Neural progenitor cell (in vitro differentiated cells): Measurements from ENCODE around the gene HSD17B7. TPM values are rescaled to one million over a fixed set of nuclear protein-coding genes. Genes with fewer than 3 reads are reported as not detected.

ENCODE experiments used
- DNase-seq: peaks from one replicate; pipeline ENCODE4 v3.0.0-alpha.2; 2016; ENCODE audit warnings: low spot score
- H2AFZ ChIP-seq: fragments of 200-600 bp; sonication (generic); replicated peaks from 2 replicates; pipeline ENCODE4 v1.6.1; 2016; ENCODE audit warnings: antibody characterized with exemption
- H3F3A ChIP-seq: fragments of 200-600 bp; sonication (generic); 2 replicates; pipeline ENCODE4 v1.6.1; 2016; ENCODE audit warnings: antibody characterized with exemption, low read depth
- H3K27ac ChIP-seq: fragments of 200-600 bp; sonication (generic); 2 replicates; pipeline ENCODE4 v1.5.1; 2016; ENCODE audit warnings: mild to moderate bottlenecking
- H3K27me3 ChIP-seq: fragments of 200-600 bp; sonication (generic); 2 replicates; pipeline ENCODE4 v1.6.1; 2016; ENCODE audit warnings: mild to moderate bottlenecking, moderate library complexity
- H3K36me3 ChIP-seq: fragments of 200-600 bp; sonication (generic); 2 replicates; pipeline ENCODE4 v1.5.1; 2016
- H3K4me1 ChIP-seq: fragments of 200-600 bp; sonication (generic); 2 replicates; pipeline ENCODE4 v1.6.1; 2016; ENCODE audit warnings: mixed run types
- H3K4me2 ChIP-seq: fragments of 200-600 bp; sonication (generic); 2 replicates; pipeline ENCODE4 v1.6.1; 2016
- H3K4me3 ChIP-seq: fragments of 200-600 bp; sonication (generic); 2 replicates; pipeline ENCODE4 v1.5.1; 2016
- H3K79me2 ChIP-seq: fragments of 200-600 bp; sonication (generic); 2 replicates; pipeline ENCODE4 v1.6.1; 2016; ENCODE audit warnings: low read depth
- H3K9ac ChIP-seq: fragments of 200-600 bp; sonication (generic); 2 replicates; pipeline ENCODE4 v1.6.1; 2016
- H3K9me3 ChIP-seq: fragments of 200-600 bp; sonication (generic); 2 replicates; pipeline ENCODE4 v1.5.1; 2016; ENCODE audit warnings: low read depth
- H4K20me1 ChIP-seq: fragments of 200-600 bp; sonication (generic); 2 replicates; pipeline ENCODE4 v1.6.1; 2016; ENCODE audit warnings: low read depth
- H3K27ac Mint-ChIP-seq: 3 replicates; pipeline ENCODE4 v1.8.0; 2021; ENCODE audit warnings: mixed read lengths
- H3K27me3 Mint-ChIP-seq: 2 replicates; pipeline ENCODE4 v1.8.0; 2022; ENCODE audit warnings: low read depth, mild to moderate bottlenecking, inconsistent platforms, moderate library complexity, mixed read lengths; ENCODE audit not compliant: insufficient read depth
- H3K36me3 Mint-ChIP-seq: 3 replicates; pipeline ENCODE4 v1.8.0; 2021; ENCODE audit warnings: mixed read lengths
- H3K4me1 Mint-ChIP-seq: 3 replicates; pipeline ENCODE4 v1.8.0; 2021; ENCODE audit warnings: mixed read lengths
- H3K4me3 Mint-ChIP-seq: 3 replicates; pipeline ENCODE4 v1.8.0; 2021; ENCODE audit warnings: mild to moderate bottlenecking, moderate library complexity, mixed read lengths
- H3K9me3 Mint-ChIP-seq: 3 replicates; pipeline ENCODE4 v1.8.0; 2020; ENCODE audit warnings: mixed read lengths
- CTCF ChIP-seq: fragments of 200-600 bp; sonication (generic); IDR thresholded peaks from 2 replicates; pipeline ENCODE4 v1.5.1; 2017; ENCODE audit warnings: antibody characterized with exemption, mild to moderate bottlenecking
- EZH2 ChIP-seq: fragments of 200-600 bp; sonication (generic); IDR thresholded peaks from 2 replicates; pipeline ENCODE4 v1.6.1; 2017; ENCODE audit warnings: antibody characterized with exemption, mild to moderate bottlenecking, moderate library complexity
- EZH2phosphoT487 ChIP-seq: fragments of 200-600 bp; sonication (generic); IDR thresholded peaks from 2 replicates; pipeline ENCODE4 v1.6.1; 2017; ENCODE audit warnings: antibody characterized with exemption
- total RNA-seq: library from RNA; depleted of rRNA; stranded (reverse); fragments of >200 nt; gene quantifications from 2 replicates; pipeline ENCODE4 v1.2.3, GENCODE V29; 2015; ENCODE audit warnings: low replicate concordance

The HSD17B7 gene
- total RNA-seq, 1 donor from 2014 or later: 48.0 TPM

- no peaks in the 10 kb centered on the region for H3F3A ChIP-seq
- no peak overlapping the region for H3K4me2 ChIP-seq
- H3K27me3 ChIP-seq: no peaks in the 10 kb centered on the region
- TF ChIP-seq CTCF (no peak), EZH2 (no peak), EZH2phosphoT487 (no peak)
- no peak overlapping the region for H3K9ac ChIP-seq
- Mint-ChIP-seq H3K9me3 (no peaks in the 10 kb centered on the region), H3K27me3 (peaks cover 2% of the 10 kb centered on the region), H3K4me3 (no peak overlapping the region), H3K27ac (no peak overlapping the region), H3K4me1 (no peaks in the 10 kb centered on the region), H3K36me3 (no peaks in the 10 kb centered on the region)
- no peak for DNase-seq
- no peaks in the 10 kb centered on the region for H3K36me3 ChIP-seq
- H3K4me1 ChIP-seq: no peaks in the 10 kb centered on the region
- H4K20me1 ChIP-seq: no peaks in the 10 kb centered on the region
- no peaks in the 10 kb centered on the region for H3K9me3 ChIP-seq
- no peak overlapping the region for H3K4me3 ChIP-seq
- H2AFZ ChIP-seq: no peak overlapping the region
- no peak overlapping the region for H3K27ac ChIP-seq
- no peaks in the 10 kb centered on the region for H3K79me2 ChIP-seq
These were observed 38.8 kb downstream of the HSD17B7 start for GRCh38 chr1:162829268-162829667.

GRCh38 chr1:162832470-162832869 is 42.0 kb downstream of the HSD17B7 start:
- Histone ChIP-seq H3K27me3 (no peaks in the 10 kb centered on the region), H3K9ac (no peak overlapping the region), H3K4me1 (peaks cover 11% of the 10 kb centered on the region), H3K79me2 (no peaks in the 10 kb centered on the region), H3F3A (no peaks in the 10 kb centered on the region), H3K36me3 (no peaks in the 10 kb centered on the region), H2AFZ (no peak overlapping the region), H3K9me3 (no peaks in the 10 kb centered on the region), H3K4me3 (no peak overlapping the region), H3K4me2 (no peak overlapping the region), H4K20me1 (no peaks in the 10 kb centered on the region), H3K27ac (no peak overlapping the region)
- no peak overlapping the region for H3K4me3 Mint-ChIP-seq
- TF ChIP-seq EZH2phosphoT487 (no peak), CTCF (no peak), EZH2 (no peak)
- no peak for DNase-seq
- no peaks in the 10 kb centered on the region for H3K36me3 Mint-ChIP-seq
- peaks cover 2% of the 10 kb centered on the region for H3K27me3 Mint-ChIP-seq
- H3K27ac Mint-ChIP-seq: no peak overlapping the region
- no peaks in the 10 kb centered on the region for H3K9me3 Mint-ChIP-seq
- no peaks in the 10 kb centered on the region for H3K4me1 Mint-ChIP-seq

- DNase-seq: no peak
- Mint-ChIP-seq H3K4me1 (no peaks in the 10 kb centered on the region), H3K4me3 (no peak overlapping the region), H3K36me3 (peaks cover 3% of the 10 kb centered on the region), H3K27me3 (peaks cover 1% of the 10 kb centered on the region), H3K9me3 (peaks cover 6% of the 10 kb centered on the region), H3K27ac (no peak overlapping the region)
- peak overlapping the region; percentile 57 for H3K4me2 ChIP-seq
- no peak overlapping the region for H3K27ac ChIP-seq
- no peaks in the 10 kb centered on the region for H3F3A ChIP-seq
- no peaks in the 10 kb centered on the region for H3K27me3 ChIP-seq
- H3K4me1 ChIP-seq: peaks cover 11% of the 10 kb centered on the region
- no peaks in the 10 kb centered on the region for H3K36me3 ChIP-seq
- no peak overlapping the region for H3K9ac ChIP-seq
- TF ChIP-seq EZH2 (no peak), CTCF (no peak), EZH2phosphoT487 (no peak)
- H3K4me3 ChIP-seq: no peak overlapping the region
- H3K79me2 ChIP-seq: no peaks in the 10 kb centered on the region
- H2AFZ ChIP-seq: peak overlapping the region; percentile 63
- peaks cover 9% of the 10 kb centered on the region for H3K9me3 ChIP-seq
- H4K20me1 ChIP-seq: no peaks in the 10 kb centered on the region
These were observed 44.8 kb downstream of the HSD17B7 start for GRCh38 chr1:162835157-162835899.
